Osteocyte (in vitro differentiated cells): Measurements from ENCODE around the gene TNFSF8. TPM values are rescaled to one million over a fixed set of nuclear protein-coding genes. Genes with fewer than 3 reads are reported as not detected.

Experiments used
- DNase-seq: peaks from one replicate; pipeline ENCODE4 v3.0.0; 2021; ENCODE audit warnings: mixed read lengths; ENCODE audit not compliant: unreplicated experiment; ENCODE audit errors: extremely low spot score
- H3K27ac Mint-ChIP-seq: one replicate; pipeline ENCODE4 v1.8.0; 2021; ENCODE audit warnings: mild to moderate bottlenecking, mixed read lengths; ENCODE audit not compliant: unreplicated experiment
- H3K27me3 Mint-ChIP-seq: one replicate; pipeline ENCODE4 v1.8.0; 2021; ENCODE audit warnings: mixed read lengths; ENCODE audit not compliant: unreplicated experiment
- H3K36me3 Mint-ChIP-seq: one replicate; pipeline ENCODE4 v1.8.0; 2021; ENCODE audit warnings: mixed read lengths; ENCODE audit not compliant: unreplicated experiment
- H3K4me1 Mint-ChIP-seq: one replicate; pipeline ENCODE4 v1.8.0; 2021; ENCODE audit warnings: mixed read lengths; ENCODE audit not compliant: unreplicated experiment
- H3K4me3 Mint-ChIP-seq: one replicate; pipeline ENCODE4 v1.8.0; 2021; ENCODE audit warnings: mild to moderate bottlenecking, moderate library complexity, mixed read lengths; ENCODE audit not compliant: unreplicated experiment
- H3K9me3 Mint-ChIP-seq: one replicate; pipeline ENCODE4 v1.8.0; 2021; ENCODE audit warnings: mixed read lengths; ENCODE audit not compliant: unreplicated experiment
- total RNA-seq: library from RNA; stranded (reverse); gene quantifications from 2 replicates; pipeline ENCODE4 v1.2.1, GENCODE V29; 2021
- TF ChIP-seq, protein P1 (sequence below): fragments of 200-600 bp; sonication (generic); IDR thresholded peaks from 2 replicates; pipeline ENCODE4 v1.5.0; 2021; ENCODE audit warnings: antibody characterized with exemption, mild to moderate bottlenecking, moderate library complexity

TNFSF8 gene
- total RNA-seq, 1 donor from 2014 or later: not detected

DNA sequence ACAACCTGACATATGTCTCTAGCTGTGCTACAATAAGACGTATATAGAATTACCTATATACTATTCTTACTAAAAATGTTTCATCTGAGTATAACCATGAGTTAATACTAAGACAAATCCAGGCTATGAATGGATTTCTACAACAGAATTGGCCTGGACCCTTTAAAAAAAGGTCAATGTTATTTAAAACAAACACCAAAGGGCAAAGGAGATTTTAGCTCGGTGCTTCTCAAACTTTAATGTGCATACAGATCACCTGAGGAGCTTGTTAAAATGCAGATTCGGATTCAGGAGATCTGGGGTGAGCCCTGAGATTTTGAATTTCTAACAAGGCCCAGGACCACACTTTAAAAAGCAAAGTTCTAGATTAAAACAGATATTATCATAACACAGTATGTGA, 6.5 kb downstream of the TNFSF8 start:
- H3K27me3 Mint-ChIP-seq: peaks cover 62% of the 10 kb centered on the region
- no peak overlapping the region for H3K27ac Mint-ChIP-seq
- TF ChIP-seq, protein P1, sequence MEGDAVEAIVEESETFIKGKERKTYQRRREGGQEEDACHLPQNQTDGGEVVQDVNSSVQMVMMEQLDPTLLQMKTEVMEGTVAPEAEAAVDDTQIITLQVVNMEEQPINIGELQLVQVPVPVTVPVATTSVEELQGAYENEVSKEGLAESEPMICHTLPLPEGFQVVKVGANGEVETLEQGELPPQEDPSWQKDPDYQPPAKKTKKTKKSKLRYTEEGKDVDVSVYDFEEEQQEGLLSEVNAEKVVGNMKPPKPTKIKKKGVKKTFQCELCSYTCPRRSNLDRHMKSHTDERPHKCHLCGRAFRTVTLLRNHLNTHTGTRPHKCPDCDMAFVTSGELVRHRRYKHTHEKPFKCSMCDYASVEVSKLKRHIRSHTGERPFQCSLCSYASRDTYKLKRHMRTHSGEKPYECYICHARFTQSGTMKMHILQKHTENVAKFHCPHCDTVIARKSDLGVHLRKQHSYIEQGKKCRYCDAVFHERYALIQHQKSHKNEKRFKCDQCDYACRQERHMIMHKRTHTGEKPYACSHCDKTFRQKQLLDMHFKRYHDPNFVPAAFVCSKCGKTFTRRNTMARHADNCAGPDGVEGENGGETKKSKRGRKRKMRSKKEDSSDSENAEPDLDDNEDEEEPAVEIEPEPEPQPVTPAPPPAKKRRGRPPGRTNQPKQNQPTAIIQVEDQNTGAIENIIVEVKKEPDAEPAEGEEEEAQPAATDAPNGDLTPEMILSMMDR: no peak
- H3K4me3 Mint-ChIP-seq: no peak overlapping the region
- peaks cover 8% of the 10 kb centered on the region for H3K4me1 Mint-ChIP-seq
- no peaks in the 10 kb centered on the region for H3K36me3 Mint-ChIP-seq
- no peak for DNase-seq
- H3K9me3 Mint-ChIP-seq: no peaks in the 10 kb centered on the region

DNA sequence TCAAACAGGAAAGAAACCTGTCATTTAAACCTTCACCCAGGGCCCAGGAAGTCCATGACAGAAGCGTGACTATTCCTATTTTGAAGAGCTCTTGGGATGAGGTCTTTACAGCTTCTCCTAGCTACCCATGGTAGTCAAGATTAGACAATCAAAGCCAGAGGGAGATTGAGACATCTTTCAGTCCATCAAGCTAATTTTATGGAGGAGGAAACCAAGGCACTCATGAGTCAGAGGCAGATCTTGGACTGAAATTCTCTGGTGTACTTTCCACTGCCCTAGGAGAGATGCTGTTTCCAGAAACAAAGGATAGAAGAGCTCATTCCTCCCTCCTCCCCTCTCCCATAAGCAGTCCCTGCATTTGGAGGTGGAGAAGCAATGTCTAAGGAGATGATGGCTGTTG, 9.2 kb downstream of the TNFSF8 start:
- peaks cover 55% of the 10 kb centered on the region for H3K27me3 Mint-ChIP-seq
- H3K9me3 Mint-ChIP-seq: no peaks in the 10 kb centered on the region
- DNase-seq: no peak
- H3K4me1 Mint-ChIP-seq: peaks cover 8% of the 10 kb centered on the region
- no peak overlapping the region for H3K4me3 Mint-ChIP-seq
- TF ChIP-seq, protein P1: no peak
- H3K27ac Mint-ChIP-seq: no peak overlapping the region
- H3K36me3 Mint-ChIP-seq: no peaks in the 10 kb centered on the region

DNA sequence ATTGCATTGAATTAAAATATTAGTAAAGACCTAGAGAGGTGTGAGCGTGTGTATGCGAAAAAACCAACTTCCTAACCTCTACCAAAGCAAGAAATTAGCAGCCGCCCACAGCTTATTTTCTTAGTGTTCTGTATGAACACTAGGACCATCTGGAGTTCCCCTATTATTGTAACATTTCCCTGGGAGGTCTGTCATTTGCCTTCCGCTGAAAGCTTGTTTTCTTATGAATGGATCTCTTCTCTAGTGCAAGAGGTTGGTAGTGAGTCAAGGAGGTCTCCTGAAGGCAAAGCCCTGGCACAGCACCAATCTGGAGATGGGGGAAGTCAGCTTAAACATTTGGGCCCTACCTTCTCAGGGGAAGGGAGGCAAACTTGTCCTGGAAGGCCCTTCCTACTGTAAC, 10.8 kb downstream of the TNFSF8 start:
- DNase-seq: no peak
- H3K27me3 Mint-ChIP-seq: peaks cover 42% of the 10 kb centered on the region
- no peaks in the 10 kb centered on the region for H3K9me3 Mint-ChIP-seq
- no peaks in the 10 kb centered on the region for H3K36me3 Mint-ChIP-seq
- H3K4me3 Mint-ChIP-seq: no peak overlapping the region
- no peak overlapping the region for H3K27ac Mint-ChIP-seq
- TF ChIP-seq, protein P1: no peak
- H3K4me1 Mint-ChIP-seq: peaks cover 8% of the 10 kb centered on the region

DNA sequence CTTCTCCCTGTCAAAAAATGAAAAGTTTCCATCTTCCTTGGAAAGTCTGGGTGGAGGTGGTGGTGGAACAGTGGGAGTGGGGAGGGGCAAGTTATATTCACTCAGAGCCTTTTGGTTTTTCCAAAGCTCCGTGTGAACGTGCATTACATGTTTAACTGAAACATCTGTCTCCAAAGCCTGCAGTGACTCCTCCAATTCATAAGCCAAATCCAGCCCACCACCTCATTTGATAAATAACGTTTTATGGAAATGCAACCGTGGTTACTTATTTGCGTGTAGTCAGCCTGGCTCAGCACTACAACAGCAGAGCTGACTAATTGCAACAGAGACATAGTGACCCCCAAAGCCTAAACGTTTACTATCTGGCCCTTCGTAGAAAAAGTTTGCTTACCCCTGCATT, 13.9 kb downstream of the TNFSF8 start:
- Mint-ChIP-seq H3K9me3 (no peaks in the 10 kb centered on the region), H3K27ac (no peak overlapping the region), H3K4me1 (peaks cover 9% of the 10 kb centered on the region), H3K36me3 (no peaks in the 10 kb centered on the region), H3K27me3 (peaks cover 33% of the 10 kb centered on the region), H3K4me3 (no peak overlapping the region)
- TF ChIP-seq, protein P1: no peak
- no peak for DNase-seq

DNA sequence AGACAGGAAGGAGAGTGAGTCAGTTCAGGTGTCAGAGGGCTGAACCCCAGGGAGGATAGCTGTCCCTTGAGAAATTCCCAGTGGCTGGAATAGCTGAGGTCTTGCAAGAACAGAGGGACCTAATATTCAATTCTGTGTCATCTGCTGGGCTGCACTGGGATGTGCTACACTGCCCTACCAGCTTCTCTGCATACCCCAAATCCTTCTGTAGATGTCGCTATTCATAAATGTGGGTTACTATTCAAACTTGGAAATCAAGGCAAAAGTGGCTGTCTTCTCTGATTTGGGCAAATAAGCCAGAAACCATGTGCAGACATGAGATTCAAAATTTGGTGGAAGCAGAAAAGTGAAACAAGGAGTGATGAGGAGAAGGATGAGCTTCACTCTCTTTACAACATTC, 16.3 kb downstream of the TNFSF8 start:
- Mint-ChIP-seq H3K4me3 (no peak overlapping the region), H3K27me3 (peaks cover 30% of the 10 kb centered on the region), H3K36me3 (no peaks in the 10 kb centered on the region), H3K9me3 (no peaks in the 10 kb centered on the region), H3K27ac (no peak overlapping the region), H3K4me1 (peaks cover 2% of the 10 kb centered on the region)
- TF ChIP-seq, protein P1: peak; percentile 46
- DNase-seq: no peak
